H9 (cell line): ENCODE data around the gene NFE2L2. TPM values are rescaled to one million over a fixed set of nuclear protein-coding genes. Genes with fewer than 3 reads are reported as not detected.

ENCODE experiments used
- DNase-seq: peaks from one replicate; pipeline ENCODE4 v3.0.0-alpha.2; 2017
- H2AFZ ChIP-seq: one replicate; pipeline ENCODE4 v1.6.1; 2013; ENCODE audit warnings: mild to moderate bottlenecking, low read length, control low read depth, moderate library complexity
- H2AK5ac ChIP-seq: 2 replicates; pipeline ENCODE4 v1.6.1; 2013; ENCODE audit warnings: low read length, control low read depth, mixed read lengths; ENCODE audit not compliant: insufficient read length
- H2BK120ac ChIP-seq: one replicate; pipeline ENCODE4 v1.6.1; 2013; ENCODE audit warnings: low read depth, mild to moderate bottlenecking, low read length, control low read depth, inconsistent platforms; ENCODE audit not compliant: poor library complexity, severe bottlenecking
- H2BK12ac ChIP-seq: 2 replicates; pipeline ENCODE4 v1.6.1; 2013; ENCODE audit warnings: low read length, control low read depth, mixed read lengths, low read depth; ENCODE audit not compliant: insufficient read length
- H2BK15ac ChIP-seq: 2 replicates; pipeline ENCODE4 v1.6.1; 2013; ENCODE audit warnings: low read depth, low read length, control low read depth
- H2BK20ac ChIP-seq: one replicate; pipeline ENCODE4 v1.6.1; 2013; ENCODE audit warnings: low read depth, mild to moderate bottlenecking, low read length, control low read depth, inconsistent platforms; ENCODE audit not compliant: poor library complexity, severe bottlenecking
- H2BK5ac ChIP-seq: 2 replicates; pipeline ENCODE4 v1.6.1; 2013; ENCODE audit warnings: low read length, control low read depth, mixed read lengths; ENCODE audit not compliant: insufficient read length
- H3K14ac ChIP-seq: 2 replicates; pipeline ENCODE4 v1.6.1; 2013; ENCODE audit warnings: low read length, control low read depth; ENCODE audit not compliant: insufficient read depth
- H3K18ac ChIP-seq: 2 replicates; pipeline ENCODE4 v1.6.1; 2013; ENCODE audit warnings: low read depth, mild to moderate bottlenecking, mixed read lengths, low read length, control low read depth; ENCODE audit not compliant: insufficient read length
- H3K23ac ChIP-seq: 2 replicates; pipeline ENCODE4 v1.6.1; 2013; ENCODE audit warnings: low read length, control low read depth, mixed read lengths, low read depth; ENCODE audit not compliant: insufficient read length
- H3K23me2 ChIP-seq: 2 replicates; pipeline ENCODE4 v1.6.1; 2013; ENCODE audit warnings: low read depth, mild to moderate bottlenecking, mixed read lengths, low read length, control low read depth; ENCODE audit not compliant: insufficient read length, poor library complexity, severe bottlenecking
- H3K27ac ChIP-seq: 2 replicates; pipeline ENCODE4 v1.5.1; 2013; ENCODE audit warnings: low read length, control low read depth, mixed read lengths, low read depth; ENCODE audit not compliant: insufficient read length
- H3K27me3 ChIP-seq: 2 replicates; pipeline ENCODE4 v1.6.1; 2013; ENCODE audit warnings: low read length, control low read depth, inconsistent platforms; ENCODE audit not compliant: insufficient read depth
- H3K4ac ChIP-seq: 2 replicates; pipeline ENCODE4 v1.6.1; 2013; ENCODE audit warnings: low read depth, mild to moderate bottlenecking, control low read depth, inconsistent platforms, low read length, moderate library complexity
- H3K4me1 ChIP-seq: 2 replicates; pipeline ENCODE4 v1.6.1; 2013; ENCODE audit warnings: low read length, control low read depth, inconsistent platforms; ENCODE audit not compliant: insufficient read depth
- H3K4me2 ChIP-seq: 2 replicates; pipeline ENCODE4 v1.6.1; 2013; ENCODE audit warnings: low read length, control low read depth, mixed read lengths; ENCODE audit not compliant: insufficient read length, insufficient read depth
- H3K56ac ChIP-seq: 2 replicates; pipeline ENCODE4 v1.6.1; 2013; ENCODE audit warnings: low read depth, mild to moderate bottlenecking, mixed read lengths, low read length, control low read depth; ENCODE audit not compliant: insufficient read length
- H3K79me1 ChIP-seq: 2 replicates; pipeline ENCODE4 v1.6.1; 2013; ENCODE audit warnings: low read depth, mild to moderate bottlenecking, moderate library complexity, low read length, control low read depth, inconsistent platforms; ENCODE audit not compliant: insufficient read depth, poor library complexity, severe bottlenecking
- H3K79me2 ChIP-seq: 2 replicates; pipeline ENCODE4 v1.6.1; 2013; ENCODE audit warnings: low read length, control low read depth, inconsistent platforms; ENCODE audit not compliant: insufficient read depth
- H3K9ac ChIP-seq: 2 replicates; pipeline ENCODE4 v1.6.1; 2013; ENCODE audit warnings: low read length, control low read depth, mixed read lengths; ENCODE audit not compliant: insufficient read length; ENCODE audit errors: extremely low read depth
- H3K9me3 ChIP-seq: one replicate; pipeline ENCODE4 v1.6.1; 2013; ENCODE audit warnings: low read depth, low read length, inconsistent platforms; ENCODE audit not compliant: control insufficient read depth
- H3T11ph ChIP-seq: one replicate; pipeline ENCODE4 v1.6.1; 2013; ENCODE audit warnings: mild to moderate bottlenecking, low read length, control low read depth, inconsistent platforms
- H4K20me1 ChIP-seq: one replicate; pipeline ENCODE4 v1.6.1; 2013; ENCODE audit not compliant: control insufficient read depth, insufficient read length, insufficient read depth
- H4K5ac ChIP-seq: 2 replicates; pipeline ENCODE4 v1.6.1; 2013; ENCODE audit warnings: low read depth, mild to moderate bottlenecking, mixed read lengths, low read length, control low read depth; ENCODE audit not compliant: insufficient read length
- H4K8ac ChIP-seq: replicated peaks from 2 replicates; pipeline ENCODE4 v1.6.1; 2013; ENCODE audit warnings: low read length, control low read depth, mixed read lengths, low read depth; ENCODE audit not compliant: insufficient read length
- H4K91ac ChIP-seq: 2 replicates; pipeline ENCODE4 v1.6.1; 2013; ENCODE audit warnings: low read depth, mild to moderate bottlenecking, moderate library complexity, mixed read lengths, low read length, control low read depth; ENCODE audit not compliant: insufficient read length
- H3K27ac Mint-ChIP-seq, 3 experiments: 2 replicates in 2 of 3; 3 replicates in 1 of 3; pipeline ENCODE4 v1.8.0; 2020 to 2021; ENCODE audit warnings: mixed read lengths in 3 of 3, mild to moderate bottlenecking in 1 of 3, moderate library complexity in 1 of 3
- H3K27me3 Mint-ChIP-seq: 2 replicates; pipeline ENCODE4 v1.8.0; 2021; ENCODE audit warnings: low read depth, mild to moderate bottlenecking, moderate library complexity, mixed read lengths
- H3K36me3 Mint-ChIP-seq, 3 experiments: 2 replicates in 2 of 3; 3 replicates in 1 of 3; pipeline ENCODE4 v1.8.0; 2020 to 2021; ENCODE audit warnings: low read depth in 3 of 3, mixed read lengths in 3 of 3; ENCODE audit not compliant: insufficient read depth in 1 of 3
- H3K4me1 Mint-ChIP-seq, 2 experiments: 2 replicates each; pipeline ENCODE4 v1.8.0; 2020; ENCODE audit warnings: mixed read lengths in 2 of 2
- H3K4me3 Mint-ChIP-seq, 2 experiments: 2 replicates in 1 of 2; 3 replicates in 1 of 2; pipeline ENCODE4 v1.8.0; 2020 to 2021; ENCODE audit warnings: mild to moderate bottlenecking in 2 of 2, mixed read lengths in 2 of 2, moderate library complexity in 1 of 2
- H3K9me3 Mint-ChIP-seq, 2 experiments: 2 replicates in 1 of 2; 3 replicates in 1 of 2; pipeline ENCODE4 v1.8.0; 2020; ENCODE audit warnings: mild to moderate bottlenecking in 2 of 2, mixed read lengths in 2 of 2, moderate library complexity in 1 of 2
- WGBS: extraction: QIAGEN DNeasy Blood & Tissue Kit; methylation state at CpG from one replicate; pipeline ENCODE4 v1.1.7; 2013; ENCODE audit warnings: missing lambda C conversion rate, low lambda C conversion rate, mixed read lengths; ENCODE audit not compliant: insufficient read length; ENCODE audit errors: extremely low coverage; 5-methylcytosine and 5-hydroxymethylcytosine counted together
- total RNA-seq: library from RNA; stranded (reverse); gene quantifications from 2 replicates; pipeline ENCODE4 v1.2.1, GENCODE V29; 2021
- TF ChIP-seq, protein P1 (sequence below): fragments of 200-600 bp; sonication (generic); conservative IDR thresholded peaks from 3 replicates; pipeline ENCODE4 v1.8.0; 2021; ENCODE audit warnings: antibody characterized with exemption, mild to moderate bottlenecking

Gene NFE2L2
- total RNA-seq, 1 experiment from 2014 or later, result 42.5 TPM

DNA sequence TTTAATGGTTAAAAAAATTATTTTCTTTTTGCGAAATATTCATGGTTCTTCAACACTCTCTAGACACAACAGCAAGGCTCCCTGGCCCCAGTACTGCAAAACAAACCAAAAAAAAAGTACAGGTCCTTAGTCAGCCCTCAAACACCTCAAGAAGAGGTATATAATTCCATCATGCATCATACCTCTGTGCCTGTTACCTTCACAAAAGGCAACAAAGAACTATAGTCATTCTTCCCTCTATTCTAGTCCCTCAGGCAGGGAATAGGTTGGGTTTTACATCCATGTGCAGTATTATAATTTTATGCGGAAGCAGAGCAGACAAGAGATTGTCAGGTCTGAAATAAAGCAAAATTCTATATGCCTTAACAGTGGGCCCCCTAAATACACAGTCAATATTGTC is 8.5 kb downstream of the NFE2L2 start:
- Mint-ChIP-seq H3K4me1 (peaks cover 49 to 53% of the 10 kb centered on the region in 2 experiments), H3K27me3 (no peaks in the 10 kb centered on the region), H3K27ac (no peak overlapping the region), H3K9me3 (peaks cover 19% of the 10 kb centered on the region in 2 experiments), H3K36me3 (peaks cover 17 to 29% (median 24%) of the 10 kb centered on the region in 3 experiments), H3K4me3 (no peak overlapping the region)
- Histone ChIP-seq H3K4ac (no peak overlapping the region), H3K9ac (no peak overlapping the region), H2AFZ (no peak overlapping the region), H2BK5ac (no peak overlapping the region), H2BK12ac (no peak overlapping the region), H3K4me2 (no peak overlapping the region), H3K18ac (no peak overlapping the region), H3K9me3 (peaks cover 5% of the 10 kb centered on the region), H4K5ac (no peak overlapping the region), H3K79me1 (peaks cover 12% of the 10 kb centered on the region), H4K20me1 (no peaks in the 10 kb centered on the region), H3K23ac (no peak overlapping the region), H3T11ph (no peak overlapping the region), H2BK15ac (no peak overlapping the region), H3K4me1 (peaks cover 2% of the 10 kb centered on the region; the same call in 1 of the 2 replicates), H2AK5ac (no peak overlapping the region), H3K27ac (no peak overlapping the region), H2BK20ac (no peak overlapping the region), H3K14ac (no peak overlapping the region), H3K56ac (no peak overlapping the region), H3K27me3 (no peaks in the 10 kb centered on the region), H2BK120ac (no peak overlapping the region), H4K91ac (no peak overlapping the region), H3K23me2 (no peaks in the 10 kb centered on the region), H4K8ac (no peak overlapping the region), H3K79me2 (peaks cover 51% of the 10 kb centered on the region)
- WGBS, result no CpG with 5 or more reads among the region's 2 CpGs
- no peak for DNase-seq
- TF ChIP-seq, protein P1, sequence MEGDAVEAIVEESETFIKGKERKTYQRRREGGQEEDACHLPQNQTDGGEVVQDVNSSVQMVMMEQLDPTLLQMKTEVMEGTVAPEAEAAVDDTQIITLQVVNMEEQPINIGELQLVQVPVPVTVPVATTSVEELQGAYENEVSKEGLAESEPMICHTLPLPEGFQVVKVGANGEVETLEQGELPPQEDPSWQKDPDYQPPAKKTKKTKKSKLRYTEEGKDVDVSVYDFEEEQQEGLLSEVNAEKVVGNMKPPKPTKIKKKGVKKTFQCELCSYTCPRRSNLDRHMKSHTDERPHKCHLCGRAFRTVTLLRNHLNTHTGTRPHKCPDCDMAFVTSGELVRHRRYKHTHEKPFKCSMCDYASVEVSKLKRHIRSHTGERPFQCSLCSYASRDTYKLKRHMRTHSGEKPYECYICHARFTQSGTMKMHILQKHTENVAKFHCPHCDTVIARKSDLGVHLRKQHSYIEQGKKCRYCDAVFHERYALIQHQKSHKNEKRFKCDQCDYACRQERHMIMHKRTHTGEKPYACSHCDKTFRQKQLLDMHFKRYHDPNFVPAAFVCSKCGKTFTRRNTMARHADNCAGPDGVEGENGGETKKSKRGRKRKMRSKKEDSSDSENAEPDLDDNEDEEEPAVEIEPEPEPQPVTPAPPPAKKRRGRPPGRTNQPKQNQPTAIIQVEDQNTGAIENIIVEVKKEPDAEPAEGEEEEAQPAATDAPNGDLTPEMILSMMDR, result no peak
